Nephron (organoid): ENCODE data around the gene CD300E.

Experiments used
- H3K27ac Mint-ChIP-seq, 3 experiments: 2 replicates each; pipeline ENCODE4 v1.8.0; 2020; ENCODE audit warnings: mixed read lengths in 3 of 3, mild to moderate bottlenecking in 2 of 3, moderate library complexity in 1 of 3
- H3K27me3 Mint-ChIP-seq: 2 replicates; pipeline ENCODE4 v1.8.0; 2021; ENCODE audit warnings: low read depth, mild to moderate bottlenecking, moderate library complexity, mixed read lengths
- H3K36me3 Mint-ChIP-seq: 2 replicates; pipeline ENCODE4 v1.8.0; 2020; ENCODE audit warnings: low read depth, mixed read lengths
- H3K4me1 Mint-ChIP-seq: 2 replicates; pipeline ENCODE4 v1.8.0; 2020; ENCODE audit warnings: mixed read lengths
- H3K4me3 Mint-ChIP-seq, 3 experiments: 2 replicates each; pipeline ENCODE4 v1.8.0; 2020; ENCODE audit warnings: mild to moderate bottlenecking in 3 of 3, mixed read lengths in 3 of 3, moderate library complexity in 2 of 3
- H3K9me3 Mint-ChIP-seq: 2 replicates; pipeline ENCODE4 v1.8.0; 2020; ENCODE audit warnings: mixed read lengths
- CTCF ChIP-seq, 3 experiments: fragments of 200-600 bp; sonication (generic); IDR thresholded peaks; one replicate each; pipeline ENCODE4 v1.5.0; 2021; ENCODE audit warnings: antibody characterized with exemption in 3 of 3; ENCODE audit not compliant: unreplicated experiment in 3 of 3

Gene CD300E

GRCh38 chr17:74623693-74624093 is at the start of gene CD300E:
Gene CD300E (minus strand): TSS chr17:74623738. CDS start chr17:74623621, 117 bp downstream.
- Mint-ChIP-seq H3K4me3 (no peak within 1 kb of the TSS), H3K27ac (no peak within 1 kb of the TSS), H3K9me3 (no peaks in the 10 kb centered on the region), H3K36me3 (no peaks in the 10 kb centered on the region), H3K4me1 (no peaks in the 10 kb centered on the region), H3K27me3 (peaks cover 60% of the 10 kb centered on the region)
- TF ChIP-seq CTCF (IDR thresholded peaks at IDR 0.05; ENCODE audit: unreplicated experiment in 3 of 3) = no peak

DNA sequence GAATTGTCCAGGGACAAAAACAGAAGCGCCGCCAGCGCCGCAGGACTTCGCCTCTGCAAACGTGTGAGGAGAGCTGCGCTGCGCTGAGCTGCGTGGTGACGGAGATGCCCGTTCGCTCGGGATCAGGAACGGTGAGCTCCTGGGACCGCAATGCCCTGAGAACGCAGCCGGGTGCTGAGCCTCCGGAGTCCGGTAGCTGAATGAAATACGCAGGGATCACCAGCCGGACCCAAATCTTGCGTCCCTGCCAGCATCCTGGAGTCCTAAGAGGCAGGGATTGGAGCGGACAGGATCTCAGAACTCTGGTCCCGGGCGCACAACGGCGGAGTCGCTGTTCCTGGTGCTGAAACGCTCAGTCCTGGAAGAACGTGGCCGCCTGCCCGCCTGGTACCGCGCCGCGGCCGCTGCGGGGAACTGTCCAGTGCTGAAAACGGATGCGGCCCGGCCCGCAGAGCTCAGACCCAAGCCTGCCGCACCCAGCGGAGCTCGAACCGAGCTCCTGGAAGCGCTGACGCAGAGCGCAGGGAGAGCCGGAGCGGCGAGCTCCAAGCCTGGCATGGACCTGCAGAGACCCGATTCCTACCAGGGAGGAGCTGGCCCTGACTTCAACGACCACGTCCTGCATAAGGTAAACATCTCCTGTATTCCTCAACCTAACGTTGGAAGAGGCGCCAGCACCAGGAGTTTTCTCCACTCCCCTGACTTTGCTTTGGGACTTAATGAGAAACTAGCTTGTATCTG is 47.7 kb upstream of the CD300E start:
- no peak for TF ChIP-seq CTCF (IDR thresholded peaks at IDR 0.05; ENCODE audit: unreplicated experiment in 3 of 3)
- peaks cover 82% of the 10 kb centered on the region for H3K27me3 Mint-ChIP-seq
- no peaks in the 10 kb centered on the region for H3K4me1 Mint-ChIP-seq
- H3K27ac Mint-ChIP-seq = no peak overlapping the region
- H3K36me3 Mint-ChIP-seq = no peaks in the 10 kb centered on the region
- H3K9me3 Mint-ChIP-seq = peaks cover 3% of the 10 kb centered on the region
- no peak overlapping the region for H3K4me3 Mint-ChIP-seq

- Mint-ChIP-seq H3K4me3 (no peak overlapping the region), H3K27me3 (peaks cover 76% of the 10 kb centered on the region), H3K36me3 (no peaks in the 10 kb centered on the region), H3K4me1 (no peaks in the 10 kb centered on the region), H3K27ac (no peak overlapping the region), H3K9me3 (peaks cover 3% of the 10 kb centered on the region)
- TF ChIP-seq CTCF (IDR thresholded peaks at IDR 0.05; ENCODE audit: unreplicated experiment in 3 of 3) = no peak
These were observed 46.8 kb upstream of the CD300E start for GRCh38 chr17:74670329-74670728.

- Mint-ChIP-seq H3K36me3 (no peaks in the 10 kb centered on the region), H3K9me3 (no peaks in the 10 kb centered on the region), H3K27me3 (peaks cover 80% of the 10 kb centered on the region), H3K4me1 (no peaks in the 10 kb centered on the region), H3K4me3 (no peak overlapping the region), H3K27ac (no peak overlapping the region)
- no peak for TF ChIP-seq CTCF (IDR thresholded peaks at IDR 0.05; ENCODE audit: unreplicated experiment in 3 of 3)
These were observed 40.0 kb upstream of the CD300E start for GRCh38 chr17:74663561-74663960.

DNA sequence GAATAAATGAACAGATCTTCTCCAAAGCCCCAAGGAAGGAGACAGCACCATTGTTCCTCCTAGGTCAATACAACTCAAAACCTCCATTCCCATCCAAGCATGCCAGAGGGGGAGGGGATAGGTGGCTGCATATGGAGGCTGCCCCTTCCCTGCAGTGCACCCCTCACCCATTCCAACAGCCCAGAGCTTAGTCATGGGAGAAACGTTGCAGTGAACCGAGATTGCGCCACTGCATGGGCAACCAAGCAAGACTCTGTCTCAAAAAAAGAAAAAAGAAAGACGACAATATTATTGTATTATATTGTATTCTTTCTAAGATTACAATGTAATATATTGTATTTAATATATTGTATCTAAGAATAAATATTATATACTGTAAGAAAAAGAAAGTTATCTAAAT is 36.4 kb upstream of the CD300E start:
- H3K4me1 Mint-ChIP-seq = no peaks in the 10 kb centered on the region
- TF ChIP-seq CTCF (IDR thresholded peaks at IDR 0.05; ENCODE audit: unreplicated experiment in 3 of 3) = no peak
- no peaks in the 10 kb centered on the region for H3K36me3 Mint-ChIP-seq
- H3K27ac Mint-ChIP-seq = no peak overlapping the region
- no peak overlapping the region for H3K4me3 Mint-ChIP-seq
- no peaks in the 10 kb centered on the region for H3K9me3 Mint-ChIP-seq
- peaks cover 86% of the 10 kb centered on the region for H3K27me3 Mint-ChIP-seq

DNA sequence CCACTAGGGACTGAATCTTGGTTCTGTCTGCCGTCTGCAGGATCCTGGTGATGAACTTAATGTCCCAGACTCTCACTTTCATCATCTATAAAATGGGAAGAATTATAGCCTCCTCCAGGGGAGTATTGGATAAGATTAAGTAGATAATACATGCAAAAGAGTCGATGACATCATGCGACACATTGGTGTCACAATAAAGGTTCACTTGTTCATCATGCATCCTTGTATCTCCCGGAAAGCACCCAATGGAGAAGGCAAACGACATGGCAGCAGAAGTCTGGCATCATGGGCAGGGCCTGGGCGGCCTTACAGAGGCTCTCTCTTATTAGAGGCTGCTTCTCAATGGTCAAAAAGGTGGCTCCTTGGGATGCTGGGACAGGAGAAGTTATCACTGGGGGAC is 35.1 kb upstream of the CD300E start:
- no peak for TF ChIP-seq CTCF (IDR thresholded peaks at IDR 0.05; ENCODE audit: unreplicated experiment in 3 of 3)
- no peak overlapping the region for H3K27ac Mint-ChIP-seq

More for the DNA sequence above, 35.1 kb upstream of the CD300E start:
- Mint-ChIP-seq H3K4me3 (no peak overlapping the region), H3K9me3 (no peaks in the 10 kb centered on the region), H3K36me3 (no peaks in the 10 kb centered on the region), H3K27me3 (peaks cover 82% of the 10 kb centered on the region), H3K4me1 (no peaks in the 10 kb centered on the region)
